HFF-Myc (cell line): ENCODE data around the gene TAS2R39.
"Not testable (repeated sequence)": the region's sequence is repeated elsewhere in the genome, so short reads cannot be mapped to it uniquely, and the experiment has no call there.

ENCODE experiments used
- DNase-seq: peaks from one replicate; pipeline ENCODE4 v3.0.0-alpha.2; 2011; ENCODE audit warnings: low read depth; ENCODE audit errors: extremely low read depth
- H3K4me3 ChIP-seq: replicated peaks from 2 replicates; pipeline ENCODE4 v1.5.1; 2011; ENCODE audit warnings: low read depth, mild to moderate bottlenecking, control low read depth, low read length
- CTCF ChIP-seq: IDR thresholded peaks from 2 replicates; pipeline ENCODE4 v1.5.1; 2012; ENCODE audit warnings: mild to moderate bottlenecking, low read depth, low read length, control low read depth; ENCODE audit errors: missing control alignments

TAS2R39 gene

GRCh38 chr7:143199040-143199439 lies 15.8 kb downstream of the TAS2R39 start:
- no peak for TF ChIP-seq CTCF
- DNase-seq, result no peak
- H3K4me3 ChIP-seq, result no peak overlapping the region

- no peak for DNase-seq
- no peak for TF ChIP-seq CTCF
- H3K4me3 ChIP-seq, result no peak overlapping the region
Measured at GRCh38 chr7:143202161-143202560, 18.9 kb downstream of the TAS2R39 start.

- TF ChIP-seq CTCF, result no peak
- no peak overlapping the region for H3K4me3 ChIP-seq
- no peak for DNase-seq
Measured at GRCh38 chr7:143203386-143203785, 20.2 kb downstream of the TAS2R39 start.

GRCh38 chr7:143205560-143206293 lies 22.5 kb downstream of the TAS2R39 start:
- no peak overlapping the region for H3K4me3 ChIP-seq
- no peak for TF ChIP-seq CTCF
- DNase-seq, result no peak

- H3K4me3 ChIP-seq, result no peak overlapping the region
- TF ChIP-seq CTCF, result no peak
- DNase-seq, result no peak
Measured at GRCh38 chr7:143210541-143210940, 27.3 kb downstream of the TAS2R39 start.

GRCh38 chr7:143213478-143213877 lies 30.3 kb downstream of the TAS2R39 start:
- DNase-seq, H3K4me3 ChIP-seq: not testable (repeated sequence)

- DNase-seq, result peak; percentile 62
- TF ChIP-seq CTCF, result peak; percentile 98
- H3K4me3 ChIP-seq, result no peak overlapping the region
Measured at GRCh38 chr7:143214789-143215679, 31.8 kb downstream of the TAS2R39 start.
